ENCODE data around the gene NID2. TPM values are rescaled to one million over a fixed set of nuclear protein-coding genes. Genes with fewer than 3 reads are reported as not detected.

NID2 gene
- total RNA-seq, 1 donor from 2014 or later: 19.6 TPM

DNA sequence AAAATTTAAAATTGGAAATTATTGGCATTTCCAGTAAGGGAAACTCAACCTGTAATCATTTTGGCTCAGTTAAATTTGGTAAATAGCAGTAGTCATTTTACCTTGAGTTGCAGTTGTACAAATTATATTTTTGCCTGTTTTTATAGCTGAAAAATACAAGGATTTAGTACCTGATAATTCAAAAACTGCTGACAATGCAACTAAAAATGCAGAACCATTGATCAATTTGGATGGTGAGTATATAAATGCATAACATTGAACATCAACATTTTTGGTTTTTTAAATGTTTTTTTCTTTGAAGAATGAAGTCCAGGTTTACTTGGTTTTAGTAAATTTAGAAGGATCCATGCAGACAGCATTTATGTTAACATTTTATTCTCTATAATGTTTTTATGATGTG lies 70.5 kb downstream of the NID2 start:
- no peak for DNase-seq

GRCh38 chr14:51996148-51996746 lies 72.6 kb downstream of the NID2 start:
- peak; percentile 81 for DNase-seq

- DNase-seq: no peak
These were observed 75.5 kb downstream of the NID2 start for GRCh38 chr14:51993285-51993920.

- no peak for DNase-seq
These were observed 78.4 kb downstream of the NID2 start for GRCh38 chr14:51990488-51990887.

DNA sequence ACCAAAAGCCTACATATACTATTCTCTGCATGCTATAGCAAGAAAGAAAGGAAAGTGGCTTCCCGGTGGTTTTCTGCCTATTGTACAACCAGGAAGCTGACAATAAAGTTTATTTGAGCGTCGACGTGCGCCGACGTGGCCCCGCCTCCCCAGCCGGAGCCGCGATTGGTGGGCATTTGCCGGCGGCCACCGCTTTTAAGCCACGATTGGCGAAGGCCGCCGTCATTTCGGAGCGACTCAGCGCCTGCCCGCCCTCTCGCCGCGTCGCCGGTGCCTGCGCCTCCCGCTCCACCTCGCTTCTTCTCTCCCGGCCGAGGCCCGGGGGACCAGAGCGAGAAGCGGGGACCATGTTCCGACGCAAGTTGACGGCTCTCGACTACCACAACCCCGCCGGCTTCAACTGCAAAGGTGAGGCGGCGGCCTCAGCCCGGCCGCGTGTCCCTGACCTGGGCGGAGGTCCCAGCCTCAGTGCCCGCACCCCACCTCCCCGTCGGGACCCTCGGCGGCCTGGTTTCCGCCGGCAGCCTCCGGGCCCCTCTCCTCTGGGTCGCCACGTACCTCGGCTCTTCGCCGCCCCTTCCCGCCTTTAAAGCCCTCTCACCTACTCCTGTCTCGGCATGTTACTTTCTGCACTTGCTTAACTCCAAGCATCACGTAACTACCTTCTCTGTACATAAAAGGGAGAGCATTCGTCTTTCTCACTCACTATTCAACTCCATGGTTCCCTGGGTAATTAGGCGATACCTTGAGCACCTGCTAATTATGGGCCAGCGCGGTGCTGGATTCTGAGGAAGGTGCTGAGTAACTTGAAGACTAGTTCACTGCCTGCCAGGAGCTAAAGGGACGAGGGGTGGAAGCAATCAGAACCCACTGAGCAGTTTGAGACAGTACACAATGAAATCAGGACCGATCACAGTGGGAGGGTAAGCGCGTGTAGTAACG lies 79.3 kb downstream of the NID2 start, which contains the start of gene RTRAF:
Gene RTRAF (plus strand): TSS at position 254 of the 942 bp plus-strand sequence. CDS start 94 bp downstream, at position 348.
- peak; percentile 96 for DNase-seq

- no peak for DNase-seq
These were observed 80.6 kb downstream of the NID2 start for GRCh38 chr14:51988221-51988620.

DNA sequence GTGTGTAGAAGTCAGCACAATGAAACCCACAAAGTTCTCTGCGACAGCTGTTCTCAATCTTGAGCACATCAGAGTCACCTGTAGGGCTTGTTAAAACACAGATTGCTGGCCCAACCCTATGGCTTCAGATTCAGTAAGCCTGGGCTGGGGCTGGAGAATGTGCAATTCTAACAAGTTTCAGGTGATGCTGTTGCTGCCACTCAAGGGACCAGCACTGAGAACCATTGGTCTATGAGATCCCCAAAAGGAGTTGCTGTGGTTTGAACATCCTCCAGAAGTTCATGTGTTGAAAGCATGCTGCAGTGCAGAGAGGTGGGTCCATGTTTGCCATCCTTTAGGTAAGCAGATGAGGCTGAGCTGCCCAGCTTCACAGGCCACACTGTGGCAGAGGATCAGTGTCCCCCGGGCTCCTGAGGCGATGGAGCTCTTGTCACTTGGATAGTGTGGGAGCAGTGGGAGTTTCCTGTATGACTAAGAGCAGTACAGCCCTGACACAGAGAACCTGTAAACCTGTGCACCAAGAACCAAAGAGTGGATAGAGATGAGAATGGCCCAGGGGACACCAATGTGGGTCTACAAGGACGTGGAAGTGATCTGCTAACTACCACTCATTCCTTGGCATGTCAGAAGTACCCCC lies 87.5 kb downstream of the NID2 start:
- DNase-seq: no peak

DNA sequence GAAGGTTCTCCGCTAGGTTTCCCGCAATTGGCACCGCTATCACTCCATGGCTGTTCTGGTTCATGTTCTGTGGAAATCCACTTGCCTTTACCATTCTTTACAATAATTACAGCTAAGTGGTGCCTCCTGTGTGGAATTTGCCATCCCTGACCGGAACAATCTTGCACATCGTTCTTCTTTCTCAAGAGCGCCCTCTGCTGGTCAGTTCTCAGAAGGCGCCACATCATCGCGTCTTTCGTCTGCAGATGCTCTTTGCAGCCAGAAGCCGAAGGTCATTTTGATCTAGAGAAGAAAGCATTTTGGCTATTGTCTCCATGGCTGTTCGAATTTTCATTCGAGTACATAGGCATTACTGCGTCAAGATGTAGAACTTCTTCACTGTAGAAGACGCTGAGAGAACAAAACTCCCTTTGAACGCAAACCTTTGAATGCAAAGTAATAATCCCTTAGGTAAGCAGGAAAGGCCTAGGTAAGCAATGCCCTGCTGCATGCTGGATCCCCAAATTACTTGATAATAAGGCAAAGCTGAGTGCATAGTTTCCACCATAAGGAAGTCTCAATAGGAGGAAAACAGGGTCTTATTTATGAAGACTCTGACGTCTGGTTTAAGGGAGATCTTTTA lies 89.7 kb downstream of the NID2 start:
- DNase-seq: peak; percentile 89

DNA sequence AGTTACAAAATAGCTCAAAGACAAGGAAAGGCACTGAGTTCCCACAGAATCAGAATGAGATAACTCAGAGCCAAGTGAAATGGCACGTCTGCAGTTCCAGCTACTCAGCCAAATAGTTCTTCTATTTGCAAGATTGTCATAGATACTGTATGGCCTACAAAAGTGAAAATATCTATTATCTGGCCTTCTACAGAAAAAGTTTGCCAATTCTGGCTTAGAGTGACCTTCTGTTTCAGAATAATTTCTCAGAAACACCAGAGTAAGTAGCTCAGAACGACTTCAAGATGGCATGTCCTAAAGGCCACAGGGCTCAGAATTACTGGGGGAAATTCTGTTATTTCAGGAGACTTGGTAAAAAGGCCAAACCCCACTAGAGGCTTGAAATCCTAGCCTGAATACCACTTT lies 90.2 kb downstream of the NID2 start:
- DNase-seq: no peak

DNA sequence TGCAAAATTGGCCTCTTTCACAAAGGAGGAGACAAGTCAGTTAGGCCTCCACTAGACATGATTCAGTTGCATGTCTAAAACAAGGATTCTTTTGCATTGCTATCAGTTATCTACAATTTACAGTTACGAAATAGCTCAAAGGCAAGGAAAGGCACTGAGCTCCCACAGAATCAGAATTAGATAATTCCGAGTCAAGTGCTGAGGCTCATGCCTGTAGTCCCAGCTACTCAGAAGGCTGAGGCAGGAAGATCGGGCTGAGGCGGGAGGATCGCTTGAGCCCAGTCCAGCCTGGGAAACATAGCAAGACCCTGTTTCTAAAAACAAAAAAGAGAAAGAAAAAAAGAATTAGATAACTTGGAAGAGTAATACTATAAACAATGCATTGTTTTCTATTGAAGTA lies 91.8 kb downstream of the NID2 start:
- no peak for DNase-seq

DNA sequence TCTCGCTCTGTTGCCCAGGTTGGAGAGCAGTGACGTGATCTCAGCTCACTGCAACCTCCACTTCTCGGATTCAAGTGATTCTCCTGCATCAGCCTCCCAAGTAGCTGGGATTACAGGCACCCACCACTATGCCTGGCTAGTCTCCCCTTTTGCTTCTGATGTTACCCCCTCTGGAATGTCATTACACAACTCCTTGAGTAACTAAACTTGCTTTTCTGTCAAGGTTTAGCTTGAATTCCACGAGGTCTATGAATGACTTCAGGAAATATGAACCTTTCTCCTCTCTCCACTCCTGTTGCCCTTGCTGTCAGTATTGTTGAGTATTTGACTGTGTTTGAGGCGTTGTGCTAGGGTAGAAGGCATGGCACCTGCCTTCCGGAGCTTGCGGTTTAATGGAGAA lies 96.3 kb downstream of the NID2 start:
- no peak for DNase-seq

DNA sequence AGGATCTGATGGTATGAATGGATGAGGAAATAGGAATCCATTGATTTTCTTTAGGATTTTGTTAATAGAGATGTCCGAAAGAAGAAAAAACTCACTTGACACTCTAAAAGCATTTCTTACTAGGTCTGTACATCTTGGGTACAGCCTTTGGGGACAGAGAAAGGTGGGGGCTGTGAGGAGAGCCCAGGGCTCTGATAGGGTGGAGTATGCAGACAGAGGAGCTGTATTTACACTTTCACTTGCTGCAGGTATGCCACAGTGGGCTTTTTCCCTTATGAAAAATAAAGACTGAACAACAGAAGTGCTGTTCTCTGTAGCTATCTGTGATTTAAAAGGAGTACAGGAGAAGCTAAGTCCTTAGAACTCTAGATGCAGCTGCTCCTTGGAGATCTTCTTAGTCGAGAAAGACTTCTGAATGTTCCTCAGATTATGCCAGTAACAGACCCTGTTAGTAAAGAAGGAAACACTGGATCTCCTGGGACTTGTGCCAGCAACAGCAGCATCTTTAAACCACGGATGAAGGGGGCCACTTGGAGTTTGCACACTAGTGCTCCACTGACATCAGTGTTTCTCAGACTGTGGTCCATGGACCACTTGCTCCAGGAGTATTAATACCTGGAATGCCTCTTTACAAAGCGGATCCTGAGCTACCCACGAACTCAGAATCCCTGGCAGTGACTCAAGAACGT lies 98.9 kb downstream of the NID2 start:
- DNase-seq: no peak

GRCh38 chr14:51967521-51967920 lies 101.3 kb downstream of the NID2 start:
- no peak for DNase-seq

DNA sequence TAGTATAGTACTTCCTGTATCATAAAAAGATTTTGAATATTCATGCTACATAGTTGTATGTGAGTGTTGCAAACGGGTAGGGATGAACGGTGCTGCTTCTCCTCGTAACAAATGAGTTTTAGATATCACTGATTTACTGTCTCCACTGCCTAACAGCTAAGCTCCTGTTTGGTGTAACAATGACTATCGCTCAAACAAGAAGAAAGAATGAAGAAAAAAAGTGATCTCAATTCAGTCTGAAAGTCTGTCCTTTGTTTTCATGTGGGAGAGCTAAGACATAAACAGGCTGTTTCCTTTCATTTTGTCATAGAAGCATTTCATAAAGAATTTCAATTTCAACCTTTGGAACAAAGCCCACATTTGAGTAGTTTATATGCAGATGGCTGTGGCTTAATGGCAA lies 105.6 kb downstream of the NID2 start:
- DNase-seq: peak; percentile 63

GRCh38 chr14:51962711-51963110 lies 106.1 kb downstream of the NID2 start:
- DNase-seq: no peak

- no peak for DNase-seq
These were observed 108.0 kb downstream of the NID2 start for GRCh38 chr14:51960866-51961265.

DNA sequence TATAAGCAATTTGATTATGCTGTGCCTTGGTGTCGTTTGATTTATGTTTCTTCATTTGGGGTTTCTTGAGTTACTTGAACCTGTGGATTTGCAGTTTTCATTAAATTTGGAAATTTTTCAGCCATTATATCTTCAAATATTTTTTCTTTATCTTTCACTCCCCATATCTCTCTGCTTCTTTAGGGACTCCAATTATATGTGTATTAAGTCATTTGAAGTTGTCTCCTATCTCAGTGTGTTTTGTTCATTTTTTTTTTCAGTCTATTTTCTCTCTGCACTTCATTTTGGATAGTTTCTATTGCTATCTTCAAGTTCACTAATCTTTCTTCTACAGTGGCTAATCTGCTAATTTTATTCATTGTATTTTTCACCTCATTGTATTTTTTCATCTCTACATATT lies 108.9 kb downstream of the NID2 start:
- no peak for DNase-seq

- DNase-seq: peak; percentile 75
These were observed 110.9 kb downstream of the NID2 start for GRCh38 chr14:51957950-51958349.

Data from dermis blood vessel endothelial cell (primary cell).